ENCODE data around the gene MMADHC.

- TF ChIP-seq CTCF (IDR thresholded peaks at IDR 0.05) (no peak), EZH2 (IDR thresholded peaks at IDR 0.05; ENCODE audit: borderline replicate concordance, insufficient read depth, low read depth, low read length, poor library complexity, severe bottlenecking) (no peak)
Observed at GRCh38 chr2:149613704-149614103, 26.1 kb upstream of the MMADHC start.

All from B cell (primary cell).